ENCODE data around the gene KCNK15.

Gene KCNK15

GRCh38 chr20:44707018-44707579, 38.6 kb upstream of the KCNK15 start:
- no peak overlapping the region for H3K4me3 ChIP-seq (ENCODE audit: low read length)

GRCh38 chr20:44709380-44709779, 36.3 kb upstream of the KCNK15 start:
- TF ChIP-seq ZNF274 (IDR thresholded peaks at IDR 0.05; ENCODE audit: low read depth, low read length): no peak

More at GRCh38 chr20:44707018-44707579, 38.6 kb upstream of the KCNK15 start:
- TF ChIP-seq ZNF274 (IDR thresholded peaks at IDR 0.05; ENCODE audit: low read depth, low read length): no peak

GRCh38 chr20:44709797-44710196, 35.9 kb upstream of the KCNK15 start:
- no peak for TF ChIP-seq ZNF274 (IDR thresholded peaks at IDR 0.05; ENCODE audit: low read depth, low read length)

More at GRCh38 chr20:44709380-44709779, 36.3 kb upstream of the KCNK15 start:
- H3K4me3 ChIP-seq (ENCODE audit: low read length): no peak overlapping the region

GRCh38 chr20:44711237-44711636, 34.4 kb upstream of the KCNK15 start:
- H3K4me3 ChIP-seq (ENCODE audit: low read length): no peak overlapping the region
- no peak for TF ChIP-seq ZNF274 (IDR thresholded peaks at IDR 0.05; ENCODE audit: low read depth, low read length)

More at GRCh38 chr20:44709797-44710196, 35.9 kb upstream of the KCNK15 start:
- no peak overlapping the region for H3K4me3 ChIP-seq (ENCODE audit: low read length)

- TF ChIP-seq ZNF274 (IDR thresholded peaks at IDR 0.05; ENCODE audit: low read depth, low read length): no peak
- no peak overlapping the region for H3K4me3 ChIP-seq (ENCODE audit: low read length)
These were observed 31.5 kb upstream of the KCNK15 start for GRCh38 chr20:44714102-44714700.

GRCh38 chr20:44714701-44715498, 30.8 kb upstream of the KCNK15 start, which contains the start of gene CCN5:
CCN5 (plus strand) TSS chr20:44715369; CDS start chr20:44715391, 22 bp downstream.
- H3K4me3 ChIP-seq (ENCODE audit: low read length): no peak within 1 kb of the TSS
- TF ChIP-seq ZNF274 (IDR thresholded peaks at IDR 0.05; ENCODE audit: low read depth, low read length): no peak

- no peak for TF ChIP-seq ZNF274 (IDR thresholded peaks at IDR 0.05; ENCODE audit: low read depth, low read length)
- H3K4me3 ChIP-seq (ENCODE audit: low read length): no peak overlapping the region
These were observed 30.0 kb upstream of the KCNK15 start for GRCh38 chr20:44715499-44716308.

- TF ChIP-seq ZNF274 (IDR thresholded peaks at IDR 0.05; ENCODE audit: low read depth, low read length): no peak
- H3K4me3 ChIP-seq (ENCODE audit: low read length): no peak overlapping the region
These were observed 29.2 kb upstream of the KCNK15 start for GRCh38 chr20:44716309-44717106.

- TF ChIP-seq ZNF274 (IDR thresholded peaks at IDR 0.05; ENCODE audit: low read depth, low read length): no peak
- no peak overlapping the region for H3K4me3 ChIP-seq (ENCODE audit: low read length)
These were observed 27.7 kb upstream of the KCNK15 start for GRCh38 chr20:44717986-44718385.

GRCh38 chr20:44719841-44720240, 25.8 kb upstream of the KCNK15 start:
- no peak overlapping the region for H3K4me3 ChIP-seq (ENCODE audit: low read length)
- TF ChIP-seq ZNF274 (IDR thresholded peaks at IDR 0.05; ENCODE audit: low read depth, low read length): no peak

GRCh38 chr20:44720621-44720996, 25.1 kb upstream of the KCNK15 start:
- H3K4me3 ChIP-seq (ENCODE audit: low read length): no peak overlapping the region
- no peak for TF ChIP-seq ZNF274 (IDR thresholded peaks at IDR 0.05; ENCODE audit: low read depth, low read length)

GRCh38 chr20:44720997-44721784, 24.5 kb upstream of the KCNK15 start:
- H3K4me3 ChIP-seq (ENCODE audit: low read length): no peak overlapping the region
- TF ChIP-seq ZNF274 (IDR thresholded peaks at IDR 0.05; ENCODE audit: low read depth, low read length): no peak

- no peak overlapping the region for H3K4me3 ChIP-seq (ENCODE audit: low read length)
- TF ChIP-seq ZNF274 (IDR thresholded peaks at IDR 0.05; ENCODE audit: low read depth, low read length): no peak
These were observed 23.9 kb upstream of the KCNK15 start for GRCh38 chr20:44721785-44722054.

Data from GM08714 (cell line).